Osteoblast (primary cell): ENCODE results near the gene ALPP. TPM values are rescaled to one million over a fixed set of nuclear protein-coding genes. Genes with fewer than 3 reads are reported as not detected.
A peak's percentile ranks its signal among the peaks of the same experiment; 100 is the strongest.

Source experiments
- DNase-seq: peaks from one replicate; pipeline ENCODE4 v3.0.0; 2011; ENCODE audit warnings: low spot score, mixed read lengths; ENCODE audit not compliant: insufficient read length; ENCODE audit errors: missing footprints
- H2AFZ ChIP-seq: 2 replicates; pipeline ENCODE4 v1.6.0; 2011; ENCODE audit warnings: mild to moderate bottlenecking, low read length
- H3K27ac ChIP-seq: 2 replicates; pipeline ENCODE4 v1.5.1; 2011; ENCODE audit warnings: mild to moderate bottlenecking, low read depth, low read length, moderate library complexity
- H3K27me3 ChIP-seq: 2 replicates; pipeline ENCODE4 v1.6.0; 2012; ENCODE audit warnings: mild to moderate bottlenecking, control low read depth, inconsistent platforms, low read length, moderate library complexity; ENCODE audit not compliant: insufficient read depth
- H3K36me3 ChIP-seq: 2 replicates; pipeline ENCODE4 v1.5.1; 2011; ENCODE audit warnings: mild to moderate bottlenecking, low read length, control low read depth, moderate library complexity; ENCODE audit not compliant: insufficient read depth
- H3K4me1 ChIP-seq: 2 replicates; pipeline ENCODE4 v1.5.1; 2011; ENCODE audit warnings: mild to moderate bottlenecking, low read length, control low read depth, moderate library complexity; ENCODE audit not compliant: insufficient read depth
- H3K4me2 ChIP-seq: 2 replicates; pipeline ENCODE4 v1.6.0; 2011; ENCODE audit warnings: mild to moderate bottlenecking, low read length; ENCODE audit not compliant: insufficient read depth
- H3K4me3 ChIP-seq: fragments of 200-600 bp; sonication (generic); 3 replicates; pipeline ENCODE4 v1.5.1; 2012; ENCODE audit warnings: mild to moderate bottlenecking, low read length, inconsistent platforms; ENCODE audit not compliant: insufficient read depth
- H3K79me2 ChIP-seq: 2 replicates; pipeline ENCODE4 v1.6.0; 2012; ENCODE audit warnings: mild to moderate bottlenecking, low read length, control low read depth, inconsistent platforms; ENCODE audit not compliant: insufficient read depth
- H3K9me3 ChIP-seq: 2 replicates; pipeline ENCODE4 v1.5.1; 2011; ENCODE audit warnings: low read depth, low read length, control low read depth
- H4K20me1 ChIP-seq: 2 replicates; pipeline ENCODE4 v1.6.0; 2012; ENCODE audit warnings: mild to moderate bottlenecking, low read length, control low read depth; ENCODE audit not compliant: insufficient read depth
- CTCF ChIP-seq: IDR thresholded peaks from 2 replicates; pipeline ENCODE4 v1.5.1; 2011; ENCODE audit warnings: mild to moderate bottlenecking, low read depth, low read length, moderate library complexity; ENCODE audit errors: extremely low read depth
- total RNA-seq: library from RNA; depleted of rRNA; stranded (reverse); fragments of >200 nt; gene quantifications from 2 replicates; pipeline ENCODE4 v1.2.3, GENCODE V29; 2012

Gene ALPP
- total RNA-seq, 1 donor = not detected

GRCh38 chr2:232374356-232374755 lies 4.2 kb upstream of the ALPP start:
- Histone ChIP-seq H3K9me3 (no peaks in the 10 kb centered on the region), H3K27ac (no peak overlapping the region), H3K4me1 (no peaks in the 10 kb centered on the region), H4K20me1 (no peaks in the 10 kb centered on the region), H3K36me3 (no peaks in the 10 kb centered on the region), H3K27me3 (peaks cover 6% of the 10 kb centered on the region), H3K79me2 (no peaks in the 10 kb centered on the region), H3K4me2 (no peak overlapping the region), H2AFZ (no peak overlapping the region), H3K4me3 (no peak overlapping the region)
- peak; percentile 72 for DNase-seq
- no peak for TF ChIP-seq CTCF

GRCh38 chr2:232375164-232375563 lies 3.4 kb upstream of the ALPP start:
- no peak overlapping the region for H3K27ac ChIP-seq
- DNase-seq = no peak
- no peak overlapping the region for H3K4me2 ChIP-seq
- TF ChIP-seq CTCF = no peak
- no peak overlapping the region for H2AFZ ChIP-seq
- no peaks in the 10 kb centered on the region for H3K36me3 ChIP-seq
- H3K79me2 ChIP-seq = no peaks in the 10 kb centered on the region
- H4K20me1 ChIP-seq = no peaks in the 10 kb centered on the region
- H3K9me3 ChIP-seq = no peaks in the 10 kb centered on the region
- no peak overlapping the region for H3K4me3 ChIP-seq
- H3K4me1 ChIP-seq = no peaks in the 10 kb centered on the region
- H3K27me3 ChIP-seq = peaks cover 6% of the 10 kb centered on the region

- peaks cover 7% of the 10 kb centered on the region for H3K27me3 ChIP-seq
- DNase-seq = no peak
- no peak overlapping the region for H3K27ac ChIP-seq
- TF ChIP-seq CTCF = no peak
- H3K4me1 ChIP-seq = no peaks in the 10 kb centered on the region
- H4K20me1 ChIP-seq = no peaks in the 10 kb centered on the region
- no peak overlapping the region for H3K4me2 ChIP-seq
- no peaks in the 10 kb centered on the region for H3K79me2 ChIP-seq
- H3K4me3 ChIP-seq = no peak overlapping the region
- H3K9me3 ChIP-seq = no peaks in the 10 kb centered on the region
- H3K36me3 ChIP-seq = no peaks in the 10 kb centered on the region
- H2AFZ ChIP-seq = no peak overlapping the region
Measured at GRCh38 chr2:232376260-232376659, 2.3 kb upstream of the ALPP start.

- Histone ChIP-seq H3K27me3 (peaks cover 9% of the 10 kb centered on the region), H3K36me3 (no peaks in the 10 kb centered on the region), H3K4me1 (no peaks in the 10 kb centered on the region), H3K79me2 (no peaks in the 10 kb centered on the region), H3K9me3 (no peaks in the 10 kb centered on the region), H3K27ac (no peak overlapping the region), H2AFZ (no peak overlapping the region), H3K4me2 (no peak overlapping the region), H3K4me3 (no peak overlapping the region), H4K20me1 (no peaks in the 10 kb centered on the region)
- DNase-seq = no peak
- no peak for TF ChIP-seq CTCF
Measured at GRCh38 chr2:232376713-232377112, 1.8 kb upstream of the ALPP start.
